HCEC 1CT (cell line): ENCODE measurements around the gene SPIN3.
"Not testable (repeated sequence)": the region's sequence is repeated elsewhere in the genome, so short reads cannot be mapped to it uniquely, and the experiment has no call there.

Source experiments
- DNase-seq: peaks from one replicate; pipeline ENCODE4 v3.0.0-alpha.2; 2017

Gene SPIN3

GRCh38 chrX:56995271-56995994 is at the start of gene SPIN3:
SPIN3 (minus strand) TSS chrX:56995541; CDS start chrX:56994947, 594 bp downstream.
- peak; percentile 55 for DNase-seq

DNA sequence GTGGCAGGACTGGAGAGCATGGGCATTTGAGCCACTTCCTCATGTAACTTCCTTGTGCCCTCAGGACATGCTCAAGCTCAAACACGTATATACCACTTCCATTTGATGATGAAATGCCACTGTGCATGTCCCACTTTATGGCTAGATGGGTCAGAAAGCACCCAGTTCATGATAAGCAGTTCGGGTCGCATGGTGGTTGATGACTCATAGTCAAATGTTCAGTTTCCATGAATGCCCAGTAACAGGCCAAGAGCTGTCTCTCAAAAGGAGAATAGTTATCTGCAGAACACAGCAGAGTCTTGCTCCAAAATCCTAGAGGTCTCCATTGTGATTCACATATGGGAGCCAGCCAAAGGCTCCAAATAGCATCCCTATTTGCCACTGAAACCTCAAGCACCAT is 48.9 kb upstream of the SPIN3 start:
- no peak for DNase-seq

- DNase-seq = not testable (repeated sequence)
These were observed 41.9 kb upstream of the SPIN3 start for GRCh38 chrX:57037265-57037664.

- no peak for DNase-seq
These were observed 718 bp downstream of the SPIN3 start for GRCh38 chrX:56994375-56995270.

GRCh38 chrX:56987741-56988140 is 7.6 kb downstream of the SPIN3 start:
- DNase-seq = no peak

DNA sequence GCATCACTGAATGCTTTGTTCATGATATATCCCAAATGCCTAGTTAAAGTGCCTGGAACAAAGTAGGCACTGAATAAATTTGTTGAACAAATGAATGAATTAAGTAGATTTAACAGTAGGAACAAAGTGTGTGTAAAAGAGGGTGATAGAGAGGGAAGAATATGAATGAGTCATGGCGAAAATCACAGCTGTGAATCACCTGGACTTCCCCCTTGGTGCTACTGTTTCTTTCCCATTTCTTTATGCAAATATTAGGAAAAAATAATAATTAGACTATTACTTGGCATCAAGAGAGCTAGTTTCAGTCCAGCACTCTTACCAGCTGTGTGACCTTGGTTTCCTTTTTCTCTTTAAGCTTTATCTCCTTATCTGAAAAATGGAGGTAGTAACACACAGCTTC is 9.2 kb downstream of the SPIN3 start:
- no peak for DNase-seq

GRCh38 chrX:56978172-56978571 is 17.2 kb downstream of the SPIN3 start:
- DNase-seq = peak; percentile 20

- no peak for DNase-seq
These were observed 19.7 kb downstream of the SPIN3 start for GRCh38 chrX:56975611-56976010.

DNA sequence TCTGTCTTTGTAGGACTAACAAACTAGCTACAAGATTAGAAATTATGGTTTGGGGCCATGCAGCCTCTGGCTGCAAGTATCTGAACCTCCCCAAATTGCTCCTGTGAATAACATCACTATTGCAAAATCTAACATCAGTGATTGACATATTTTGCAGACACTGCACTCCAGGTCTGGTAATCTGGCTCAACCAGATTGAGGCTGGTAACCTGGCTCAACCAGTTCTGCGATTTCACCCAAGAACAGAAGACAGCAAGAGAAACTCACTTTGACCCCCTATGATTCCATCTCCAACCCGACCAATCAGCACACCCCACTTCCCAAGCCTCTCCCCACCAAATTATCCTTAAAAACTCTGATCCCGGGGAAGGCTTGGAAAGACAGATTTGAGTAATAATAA is 20.9 kb downstream of the SPIN3 start:
- no peak for DNase-seq

- DNase-seq = no peak
These were observed 25.8 kb downstream of the SPIN3 start for GRCh38 chrX:56969559-56969958.

- DNase-seq = peak; percentile 2
These were observed 26.4 kb downstream of the SPIN3 start for GRCh38 chrX:56968980-56969379.

DNA sequence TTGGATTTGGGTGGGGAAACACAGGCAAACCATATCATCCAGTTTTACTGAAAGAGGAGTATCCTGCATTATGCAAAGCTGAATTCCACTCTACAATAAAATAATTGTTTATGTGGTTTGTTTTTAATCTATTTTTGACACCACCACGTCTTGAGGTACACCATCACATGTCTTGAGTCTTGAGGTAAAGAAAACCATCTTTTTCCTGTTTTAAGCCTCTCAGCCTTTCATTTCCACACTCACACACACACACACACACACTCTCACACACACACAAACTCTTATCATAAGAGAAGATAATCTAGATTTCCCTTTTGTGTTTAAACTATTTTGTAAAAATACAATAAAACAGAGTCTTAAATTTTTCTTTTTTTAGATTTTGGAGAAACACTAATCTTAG is 32.0 kb downstream of the SPIN3 start:
- DNase-seq = no peak

DNA sequence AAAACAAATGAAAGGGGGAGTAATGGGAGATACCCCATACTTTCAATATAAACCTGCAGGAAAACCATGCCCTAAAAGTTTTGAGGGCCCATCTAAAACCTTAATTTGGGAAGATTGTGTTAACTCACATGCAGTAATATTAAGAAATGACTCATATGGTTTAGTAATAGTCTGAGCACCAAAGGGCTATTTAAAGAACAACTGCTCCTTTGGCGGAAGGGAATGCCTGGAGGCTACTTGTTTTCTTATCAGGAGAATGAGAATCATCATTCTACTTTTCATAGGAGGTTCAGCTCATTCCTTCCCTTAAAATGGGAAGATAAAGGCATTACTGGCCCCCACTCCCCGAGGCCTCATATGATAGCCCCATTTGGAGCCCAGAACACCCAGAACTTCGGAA is 47.6 kb downstream of the SPIN3 start:
- DNase-seq = peak; percentile 1

DNA sequence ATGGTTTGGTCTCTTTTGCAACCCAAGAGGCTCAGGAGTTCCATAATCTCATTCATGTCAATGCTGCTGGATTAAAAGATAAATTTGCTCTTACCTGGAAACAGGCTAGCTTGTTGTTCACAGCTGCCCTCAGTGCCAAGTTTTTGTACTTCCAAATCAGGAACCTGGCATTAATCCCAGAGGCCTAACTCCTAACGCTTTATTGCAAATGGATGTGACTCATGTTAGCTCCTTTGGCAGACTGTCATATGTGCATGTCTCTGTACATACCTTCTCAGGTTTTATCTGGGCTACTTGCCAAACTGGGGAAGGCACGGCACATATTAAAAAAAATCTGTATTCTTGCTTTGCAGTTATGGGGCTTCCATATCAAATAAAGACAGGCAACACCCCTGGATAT is 49.1 kb downstream of the SPIN3 start:
- peak; percentile 18 for DNase-seq

- not testable (repeated sequence) for DNase-seq
These were observed 50.1 kb downstream of the SPIN3 start for GRCh38 chrX:56945226-56945625.

DNA sequence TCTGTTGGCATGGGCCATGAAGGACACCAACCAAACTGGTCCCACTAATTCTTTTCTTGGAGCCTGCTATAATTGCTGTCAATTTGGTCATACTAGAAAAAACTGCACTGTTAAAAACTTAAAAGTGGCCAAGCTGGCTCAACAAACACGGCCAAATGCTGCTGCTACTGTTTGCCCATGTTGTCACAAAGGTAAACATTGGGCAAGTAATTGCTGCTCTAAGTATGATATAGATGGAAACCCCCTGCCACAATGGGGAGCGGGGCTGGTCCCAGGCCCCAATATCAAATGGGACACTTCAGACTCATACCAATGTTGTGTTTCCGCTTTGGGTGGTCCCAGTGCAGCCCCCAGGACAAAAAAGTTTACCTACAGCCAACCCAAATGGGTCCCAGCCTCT is 52.1 kb downstream of the SPIN3 start:
- DNase-seq = no peak
